Pancreas (tissue), 10 donors: Measurements from ENCODE around the gene AOPEP. TPM values are rescaled to one million over a fixed set of nuclear protein-coding genes. Genes with fewer than 3 reads are reported as not detected.

ENCODE experiments used
- ATAC-seq, 4 donors: fragments of 200-7000 bp; cut with Tn5 transposase; one replicate each; pipeline versions ENCODE4 v1.8.0 to v1.9.1; 2020; ENCODE audit warnings: mild to moderate bottlenecking in 4 of 4, moderate library complexity in 4 of 4
- DNase-seq, 6 donors: peaks; one replicate each; pipeline ENCODE4 v3.0.0-alpha.2; 2020
- FAIRE-seq: peaks from 2 replicates; lab custom pipeline; 2012; peaks lifted over from hg19 to GRCh38; lab: Jason Lieb, UNC
- H3K27ac ChIP-seq, 4 donors: fragments of 200-600 bp; sonication (generic); 1 replicate in 3 of 4; 2 replicates in 1 of 4; pipeline versions ENCODE4 v1.5.0 to v1.8.0; 2020
- H3K27me3 ChIP-seq, 4 donors: fragments of 200-600 bp; one replicate each; pipeline ENCODE4 v1.8.0; 2021
- H3K36me3 ChIP-seq, 3 donors: fragments of 200-600 bp; sonication (generic) in 1 of 3; one replicate each; pipeline versions ENCODE4 v1.5.0 to v1.8.0; 2020 to 2021
- H3K4me1 ChIP-seq, 3 donors: fragments of 200-600 bp; one replicate each; pipeline ENCODE4 v1.8.0; 2021
- H3K4me3 ChIP-seq, 4 donors: fragments of 200-600 bp; sonication (generic) in 2 of 4; one replicate each; pipeline versions ENCODE4 v1.5.0 to v1.8.0; 2020 to 2021
- H3K9me3 ChIP-seq, 4 donors: fragments of 200-600 bp; one replicate each; pipeline ENCODE4 v1.8.0; 2021
- WGBS, 2 donors: extraction: QIAGEN DNeasy Blood & Tissue Kit; methylation state at CpG; one replicate each; pipeline ENCODE4 v1.1.7; 2013; 5-methylcytosine and 5-hydroxymethylcytosine counted together
- intact Hi-C, 3 donors: fragments of 100-400 bp; cut with DNase I; formaldehyde crosslinking; loops; one replicate each; pipeline versions ENCODE4 v1.11.1 to v1.14.2; 2022
- polyA plus RNA-seq, 2 donors: library from polyadenylated mRNA; stranded (reverse); fragments of 200-250 nt; gene quantifications; one replicate each; pipeline ENCODE4 v1.2.3, GENCODE V29; 2013
- total RNA-seq, 6 donors: library from RNA; stranded (reverse); fragmentation: NEBNext Ultra II Directional in 4 of 6; extraction: Animal tissue kit (Norgen Biotek cat#: 25700) in 4 of 6; gene quantifications; one replicate each; pipeline versions ENCODE4 v1.2.1 to v1.2.4, GENCODE V29; 2021 to 2023
- TF ChIP-seq, protein P1 (sequence below), 4 donors: fragments of 200-600 bp; sonication (generic) in 3 of 4; IDR thresholded peaks; one replicate each; pipeline versions ENCODE4 v1.5.0 to v1.8.0; 2021; ENCODE audit warnings: antibody characterized with exemption in 4 of 4
- donor health status: healthy with polysubstance abuse.
- donor health status: DM: no; HTN: no; CAD: no; lungs with moderate emphysema.
- donor health status: DM: no; HTN: no; CAD: no.
- donor health status: control.
- donor health status: control.
- donor health status: Bipolar disorder and iron deficiency.
- donor health status: DM: yes; HTN: yes; CAD: no.
- donor health status: DM: no; HTN: no; CAD: no.
- donor health status: DM: no; HTN: no; CAD: no.
- donor health status: DM: yes; HTN: yes; CAD: no.

AOPEP gene
- total and polyA plus RNA-seq, 8 donors: 50.5 to 140 (median 76.7) TPM

- intact Hi-C loops: no loop called here
- no peaks in the 10 kb centered on the region for H3K9me3 ChIP-seq
- FAIRE-seq (no peak), ATAC-seq (no peak), DNase-seq (peak in 1 of 6 donors; percentile 7)
- TF ChIP-seq, protein P1, sequence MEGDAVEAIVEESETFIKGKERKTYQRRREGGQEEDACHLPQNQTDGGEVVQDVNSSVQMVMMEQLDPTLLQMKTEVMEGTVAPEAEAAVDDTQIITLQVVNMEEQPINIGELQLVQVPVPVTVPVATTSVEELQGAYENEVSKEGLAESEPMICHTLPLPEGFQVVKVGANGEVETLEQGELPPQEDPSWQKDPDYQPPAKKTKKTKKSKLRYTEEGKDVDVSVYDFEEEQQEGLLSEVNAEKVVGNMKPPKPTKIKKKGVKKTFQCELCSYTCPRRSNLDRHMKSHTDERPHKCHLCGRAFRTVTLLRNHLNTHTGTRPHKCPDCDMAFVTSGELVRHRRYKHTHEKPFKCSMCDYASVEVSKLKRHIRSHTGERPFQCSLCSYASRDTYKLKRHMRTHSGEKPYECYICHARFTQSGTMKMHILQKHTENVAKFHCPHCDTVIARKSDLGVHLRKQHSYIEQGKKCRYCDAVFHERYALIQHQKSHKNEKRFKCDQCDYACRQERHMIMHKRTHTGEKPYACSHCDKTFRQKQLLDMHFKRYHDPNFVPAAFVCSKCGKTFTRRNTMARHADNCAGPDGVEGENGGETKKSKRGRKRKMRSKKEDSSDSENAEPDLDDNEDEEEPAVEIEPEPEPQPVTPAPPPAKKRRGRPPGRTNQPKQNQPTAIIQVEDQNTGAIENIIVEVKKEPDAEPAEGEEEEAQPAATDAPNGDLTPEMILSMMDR (IDR thresholded peaks at IDR 0.05): no peak
- H3K36me3 ChIP-seq: peaks cover under 1 to 45% (median 6%) of the 10 kb centered on the region in 3 donors
- H3K4me3 ChIP-seq: no peak overlapping the region
- no peaks in the 10 kb centered on the region for H3K27me3 ChIP-seq
- peaks cover 39 to 69% (median 46%) of the 10 kb centered on the region in 3 donors for H3K4me1 ChIP-seq
- H3K27ac ChIP-seq: peak overlapping the region in 2 of 4 donors; percentile 2 to 26
- WGBS, 2 donors: 57 to 70% methylated on average over 5 of the region's 5 CpGs
Measured at GRCh38 chr9:95071925-95072324, 345.4 kb downstream of the AOPEP start.

DNA sequence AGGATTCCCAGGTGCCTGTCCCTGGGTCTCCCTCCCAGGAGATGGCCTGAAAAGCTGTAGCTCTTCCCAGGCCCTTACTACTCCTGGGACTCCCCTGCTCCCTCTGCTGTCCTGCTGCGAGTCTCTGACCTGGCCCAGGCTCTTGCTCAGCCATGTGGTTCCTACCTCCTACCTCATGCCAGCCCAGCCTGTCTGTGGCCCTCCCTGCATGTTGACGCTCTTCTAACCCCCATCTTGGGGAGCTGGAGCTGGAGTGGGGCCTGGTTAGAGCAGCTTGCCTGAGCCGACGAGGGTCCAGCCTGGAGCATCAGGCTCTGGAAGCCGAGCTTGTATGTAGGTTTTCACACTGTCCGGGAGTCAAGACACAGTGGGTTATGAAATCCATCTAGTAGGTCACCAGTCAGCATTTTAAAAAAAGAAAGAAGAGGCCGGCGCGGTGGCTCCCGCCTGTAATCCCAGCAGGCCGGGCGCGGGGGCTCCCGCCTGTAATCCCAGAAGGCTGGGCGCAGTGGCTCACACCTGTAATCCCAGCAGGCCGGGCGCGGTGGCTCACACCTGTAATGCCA, 346.6 kb downstream of the AOPEP start:
- H3K4me3 ChIP-seq: no peak overlapping the region
- TF ChIP-seq, protein P1 (IDR thresholded peaks at IDR 0.05): no peak
- peaks cover 0 to 37% (median 5%) of the 10 kb centered on the region in 3 donors for H3K36me3 ChIP-seq
- no peaks in the 10 kb centered on the region for H3K9me3 ChIP-seq
- intact Hi-C loops: no loop called here
- WGBS, 2 donors: 86 to 94% methylated on average over 18 of the region's 18 CpGs
- peak; percentile 10 to 46 (median 28) for ATAC-seq
- peak in 3 of 6 donors; percentile 39 to 56 (median 52) for DNase-seq
- peak overlapping the region in 2 of 4 donors; percentile 13 to 26 for H3K27ac ChIP-seq
- no peak for FAIRE-seq
- H3K27me3 ChIP-seq: no peaks in the 10 kb centered on the region
- peaks cover 51 to 80% (median 52%) of the 10 kb centered on the region in 3 donors for H3K4me1 ChIP-seq

GRCh38 chr9:95073918-95074317, 347.4 kb downstream of the AOPEP start:
- WGBS, 2 donors: 72 to 76% methylated on average over 5 of the region's 5 CpGs
- intact Hi-C loops: no loop called here
- Histone ChIP-seq H3K4me1 (peaks cover 55 to 82% (median 60%) of the 10 kb centered on the region in 3 donors), H3K27ac (peak overlapping the region; percentile 17 to 48 (median 37)), H3K9me3 (no peaks in the 10 kb centered on the region), H3K36me3 (peaks cover 0 to 42% (median 5%) of the 10 kb centered on the region in 3 donors), H3K4me3 (no peak overlapping the region), H3K27me3 (no peaks in the 10 kb centered on the region)
- ATAC-seq: peak in 1 of 4 donors; percentile 5
- peak in 1 of 6 donors; percentile 16 for DNase-seq
- TF ChIP-seq, protein P1 (IDR thresholded peaks at IDR 0.05): no peak
- no peak for FAIRE-seq

- WGBS, 2 donors: 19 to 25% methylated on average over 9 of the region's 9 CpGs
- H3K27me3 ChIP-seq: no peaks in the 10 kb centered on the region
- H3K9me3 ChIP-seq: no peaks in the 10 kb centered on the region
- H3K4me3 ChIP-seq: no peak overlapping the region
- peaks cover 55 to 79% (median 55%) of the 10 kb centered on the region in 3 donors for H3K4me1 ChIP-seq
- peaks cover 0 to 38% (median 5%) of the 10 kb centered on the region in 3 donors for H3K36me3 ChIP-seq
- TF ChIP-seq, protein P1 (IDR thresholded peaks at IDR 0.05): no peak
- intact Hi-C loops: no loop called here
- ATAC-seq (peak; percentile 63 to 78 (median 68)), DNase-seq (peak in 5 of 6 donors; percentile 64 to 90 (median 85)), FAIRE-seq (no peak)
- H3K27ac ChIP-seq: peak overlapping the region in 3 of 4 donors; percentile 30 to 48 (median 44)
Measured at GRCh38 chr9:95074632-95075031, 348.1 kb downstream of the AOPEP start.

GRCh38 chr9:95075700-95076099, 349.2 kb downstream of the AOPEP start:
- intact Hi-C loops: no loop called here
- H3K27me3 ChIP-seq: no peaks in the 10 kb centered on the region
- DNase-seq (peak in 1 of 6 donors; percentile 10), FAIRE-seq (no peak), ATAC-seq (no peak)
- peaks cover 46 to 68% (median 52%) of the 10 kb centered on the region in 3 donors for H3K4me1 ChIP-seq
- H3K4me3 ChIP-seq: no peak overlapping the region
- no peak overlapping the region for H3K27ac ChIP-seq
- 68 to 82% methylated on average over 7 of the region's 7 CpGs for WGBS, 2 donors
- H3K36me3 ChIP-seq: peaks cover 0 to 42% (median under 1%) of the 10 kb centered on the region in 3 donors
- TF ChIP-seq, protein P1 (IDR thresholded peaks at IDR 0.05): no peak
- H3K9me3 ChIP-seq: no peaks in the 10 kb centered on the region
